Lower leg skin (tissue), 4 donors: ENCODE results near the gene CACYBP. TPM values are rescaled to one million over a fixed set of nuclear protein-coding genes. Genes with fewer than 3 reads are reported as not detected.
"Not testable (repeated sequence)": the region's sequence is repeated elsewhere in the genome, so short reads cannot be mapped to it uniquely, and the experiment has no call there.

ENCODE experiments used
- DNase-seq, 2 donors: peaks; one replicate each; pipeline ENCODE4 v3.0.0-alpha.2; 2019; ENCODE audit warnings: low spot score in 2 of 2
- H3K4me3 ChIP-seq: fragments of 200-600 bp; sonication (generic); 2 replicates; pipeline ENCODE4 v1.5.1; 2017; ENCODE audit warnings: mild to moderate bottlenecking, low read depth; ENCODE audit not compliant: poor library complexity, severe bottlenecking
- CTCF ChIP-seq, 3 donors: fragments of 450-650 bp; IDR thresholded peaks; one replicate each; pipeline ENCODE4 v1.5.1; 2016; ENCODE audit warnings: antibody characterized with exemption in 3 of 3, mild to moderate bottlenecking in 3 of 3, moderate library complexity in 2 of 3
- POLR2A ChIP-seq, 2 donors: fragments of 450-650 bp; IDR thresholded peaks; one replicate each; pipeline ENCODE4 v1.6.1; 2016 to 2017; ENCODE audit warnings: antibody characterized with exemption in 2 of 2, mild to moderate bottlenecking in 1 of 2, moderate library complexity in 1 of 2
- WGBS, 2 donors: methylation state at CpG; one replicate each; pipeline ENCODE4 v1.1.5; 2018; 5-methylcytosine and 5-hydroxymethylcytosine counted together
- intact Hi-C: fragments of 100-400 bp; cut with DNase I; formaldehyde crosslinking; loops from one replicate; pipeline ENCODE4 v1.15.0; 2023; ENCODE audit warnings: low total_unique reads
- total RNA-seq, 4 donors: library from RNA; depleted of rRNA; stranded (reverse); fragments of >200 nt; gene quantifications; one replicate each; pipeline ENCODE4 v1.1.0, GENCODE V29; 2016

CACYBP gene
- total RNA-seq, 4 donors from 2014 or later = 53.4 to 80.9 (median 57.9) TPM

DNA sequence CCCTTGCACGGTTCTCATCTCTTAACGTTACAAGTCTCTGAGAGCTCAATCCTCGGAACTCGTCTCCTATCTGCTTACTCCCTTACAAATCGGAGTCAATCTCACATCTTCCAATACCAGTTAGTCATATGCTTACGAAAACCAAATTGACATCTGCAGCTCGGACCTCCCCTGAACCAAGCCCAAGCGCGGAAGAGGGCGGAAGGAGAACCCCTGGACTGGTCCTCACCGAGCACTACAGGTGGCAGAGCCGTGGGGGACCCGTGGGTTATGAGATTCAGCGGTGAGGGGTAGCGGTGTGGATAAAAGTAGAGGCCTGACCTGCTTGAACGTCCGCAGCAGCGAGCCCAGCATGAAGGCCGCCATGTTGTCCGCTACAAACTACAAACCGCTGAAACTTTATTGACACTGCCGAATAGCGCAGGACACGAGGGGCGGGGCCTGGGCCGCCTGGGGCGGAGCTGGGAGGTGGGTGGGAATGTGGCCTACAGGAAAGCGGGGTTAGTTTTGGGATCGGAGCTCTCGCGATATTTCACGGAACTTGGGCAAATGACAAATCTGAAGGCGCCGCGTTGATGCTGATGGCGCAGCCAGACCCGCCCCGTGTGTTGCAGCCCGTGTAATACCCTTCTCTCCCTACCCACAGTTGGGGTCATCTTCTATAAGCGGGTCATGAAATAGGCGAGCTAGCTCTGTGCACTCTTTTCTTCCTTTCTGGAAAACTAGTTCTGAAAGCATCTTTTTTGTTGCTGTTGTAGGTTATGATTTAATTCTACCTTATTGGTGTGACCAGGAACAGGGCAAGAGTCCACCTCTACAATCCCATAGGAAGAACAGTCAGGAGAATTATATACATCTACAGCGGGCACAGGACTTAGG lies 23.5 kb downstream of the CACYBP start, which contains the start of gene MRPS14:
MRPS14 (minus strand) TSS at position 383 of the 879 bp plus-strand sequence; CDS start at position 366, 17 bp downstream.
- H3K4me3 ChIP-seq = peak within 1 kb of the TSS; percentile 68
- intact Hi-C loops = no loop called here
- 3 to 4% methylated on average over 42 of the region's 42 CpGs for WGBS, 2 donors
- DNase-seq = peak; percentile 97 to 99
- no peak for TF ChIP-seq CTCF (IDR thresholded peaks at IDR 0.05)
- TF ChIP-seq POLR2A (IDR thresholded peaks at IDR 0.05) = peak in 1 of 2 donors; percentile 14

GRCh38 chr1:175023922-175024242 lies 24.1 kb downstream of the CACYBP start:
- 92% methylated on average over 2 of the region's 2 CpGs for WGBS, 2 donors
- H3K4me3 ChIP-seq, intact Hi-C loops, DNase-seq: not testable (repeated sequence)

GRCh38 chr1:175024773-175025172 lies 25.0 kb downstream of the CACYBP start:
- no peak for DNase-seq
- intact Hi-C loops = no loop called here
- no peak overlapping the region for H3K4me3 ChIP-seq
- WGBS, 2 donors = 95 to 97% methylated on average over 2 of the region's 2 CpGs
- TF ChIP-seq CTCF (IDR thresholded peaks at IDR 0.05) (no peak), POLR2A (IDR thresholded peaks at IDR 0.05) (no peak)

DNA sequence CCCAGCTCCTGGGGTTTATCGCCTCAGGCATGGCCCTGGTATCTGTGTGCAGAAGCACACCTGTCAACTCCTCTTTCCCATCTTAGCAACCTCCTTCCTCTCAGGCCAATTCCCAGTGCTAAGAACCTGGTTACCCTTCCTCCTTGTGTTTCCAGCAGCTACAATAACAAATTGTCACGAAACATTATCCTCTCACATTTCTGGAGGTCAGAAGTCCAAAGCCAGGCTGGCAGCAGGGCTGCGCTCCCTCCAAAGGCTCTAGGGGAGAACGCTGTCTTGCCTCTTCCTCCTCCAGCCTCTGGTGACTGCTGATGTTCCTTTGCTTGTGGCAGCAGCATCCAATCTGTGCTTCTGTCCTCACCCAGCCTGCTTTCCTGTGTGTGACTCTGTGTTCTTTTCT lies 34.2 kb downstream of the CACYBP start:
- no peak for DNase-seq
- intact Hi-C loops = no loop called here
- WGBS, 2 donors = 92 to 93% methylated on average over 4 of the region's 4 CpGs
- TF ChIP-seq CTCF (IDR thresholded peaks at IDR 0.05) (no peak), POLR2A (IDR thresholded peaks at IDR 0.05) (no peak)
- no peak overlapping the region for H3K4me3 ChIP-seq

DNA sequence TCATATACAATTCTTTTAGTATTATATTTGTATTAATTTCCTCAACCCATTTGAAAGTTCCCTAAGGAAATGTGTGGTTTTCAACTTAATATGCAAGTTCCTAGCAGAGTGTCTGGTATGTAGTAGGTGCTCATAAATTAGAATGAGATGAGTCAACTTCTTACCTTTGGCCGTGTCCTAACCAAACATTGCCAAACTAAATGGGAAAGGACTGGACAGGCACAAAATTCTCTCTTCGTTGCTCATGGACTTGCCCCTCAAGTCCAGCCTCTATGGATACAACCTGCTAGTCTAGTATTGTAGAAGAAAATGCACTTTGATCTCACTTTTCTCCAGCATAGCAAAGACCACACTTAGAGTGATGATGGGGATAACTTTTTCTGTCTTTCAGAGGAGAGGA lies 35.0 kb downstream of the CACYBP start:
- TF ChIP-seq CTCF (IDR thresholded peaks at IDR 0.05) (no peak), POLR2A (IDR thresholded peaks at IDR 0.05) (no peak)
- intact Hi-C loops = no loop called here
- no peak for DNase-seq
- WGBS, 2 donors = 77 to 85% methylated on average over 2 of the region's 2 CpGs
- H3K4me3 ChIP-seq = no peak overlapping the region

- intact Hi-C loops = no loop called here
- TF ChIP-seq CTCF (IDR thresholded peaks at IDR 0.05) (no peak), POLR2A (IDR thresholded peaks at IDR 0.05) (no peak)
- H3K4me3 ChIP-seq = no peak overlapping the region
- WGBS, 2 donors = 85 to 92% methylated on average over 6 of the region's 6 CpGs
- no peak for DNase-seq
These were observed 36.1 kb downstream of the CACYBP start for GRCh38 chr1:175035865-175036264.
